Measurements from ENCODE around the gene SSR1. TPM values are rescaled to one million over a fixed set of nuclear protein-coding genes. Genes with fewer than 3 reads are reported as not detected.

SSR1 gene
- total RNA-seq, 1 experiment from 2014 or later, result 102 TPM

DNA sequence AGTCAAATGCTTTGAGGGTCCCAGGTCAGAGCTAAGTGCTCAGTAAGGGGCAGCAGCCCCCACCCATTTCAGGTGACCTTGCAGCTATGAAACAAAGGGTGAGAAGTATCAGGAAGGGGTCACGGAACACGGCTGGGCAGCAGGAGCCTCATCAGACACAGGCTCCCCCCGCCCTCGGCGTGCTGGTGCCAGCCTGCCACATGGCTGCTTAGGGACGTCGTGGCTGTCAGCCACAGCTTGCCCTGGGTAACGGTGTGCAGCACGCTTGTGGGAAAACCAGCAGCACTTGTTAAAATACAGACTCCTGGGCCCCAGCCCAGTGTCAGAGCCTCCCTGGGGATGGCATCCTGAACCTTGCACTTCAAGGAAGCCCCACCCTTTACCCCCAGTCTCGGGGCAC, 39.3 kb downstream of the SSR1 start:
- no peak overlapping the region for H3K23ac ChIP-seq (ENCODE audit: insufficient read length, low read depth, low read length)
- H3K36me3 Mint-ChIP-seq (ENCODE audit: insufficient read depth in 1 of 3, low read depth in 3 of 3), result no peaks in the 10 kb centered on the region; a peak in 1 of 7 replicates
- no CpG with 5 or more reads among the region's 10 CpGs for WGBS (ENCODE audit: extremely low coverage, insufficient read length, low lambda C conversion rate)

More for the DNA sequence above, 39.3 kb downstream of the SSR1 start:
- Mint-ChIP-seq H3K27ac (no peak overlapping the region), H3K4me3 (no peak overlapping the region), H3K27me3 (ENCODE audit: low read depth) (no peaks in the 10 kb centered on the region), H3K9me3 (no peaks in the 10 kb centered on the region; a peak in 3 of 5 replicates), H3K4me1 (peaks cover 2 to 7% of the 10 kb centered on the region in 2 experiments; a peak in 3 of 4 replicates)
- DNase-seq, result no peak
- Histone ChIP-seq H3K79me1 (ENCODE audit: insufficient read depth, low read depth, low read length, poor library complexity, severe bottlenecking) (no peaks in the 10 kb centered on the region), H3K4me1 (ENCODE audit: insufficient read depth, low read length) (no peaks in the 10 kb centered on the region), H4K91ac (ENCODE audit: insufficient read length, low read depth, low read length) (no peak overlapping the region), H2BK12ac (ENCODE audit: insufficient read length, low read depth, low read length) (no peak overlapping the region), H3K27me3 (ENCODE audit: insufficient read depth, low read length) (no peaks in the 10 kb centered on the region), H2BK15ac (ENCODE audit: low read depth, low read length) (no peak overlapping the region), H3K79me2 (ENCODE audit: insufficient read depth, low read length) (no peaks in the 10 kb centered on the region), H4K20me1 (ENCODE audit: control insufficient read depth, insufficient read depth, insufficient read length) (no peaks in the 10 kb centered on the region), H2BK120ac (ENCODE audit: low read depth, low read length, poor library complexity, severe bottlenecking) (no peak overlapping the region), H3K27ac (ENCODE audit: insufficient read length, low read depth, low read length) (no peak overlapping the region), H2BK20ac (ENCODE audit: low read depth, low read length, poor library complexity, severe bottlenecking) (no peak overlapping the region), H3K23me2 (ENCODE audit: insufficient read length, low read depth, low read length, poor library complexity, severe bottlenecking) (no peaks in the 10 kb centered on the region), H3K4ac (ENCODE audit: low read depth, low read length) (no peak overlapping the region), H3T11ph (ENCODE audit: low read length) (no peak overlapping the region), H4K8ac (replicated peaks; ENCODE audit: insufficient read length, low read depth, low read length) (no peak overlapping the region), H4K5ac (ENCODE audit: insufficient read length, low read depth, low read length) (no peak overlapping the region), H3K56ac (ENCODE audit: insufficient read length, low read depth, low read length) (no peak overlapping the region), H2BK5ac (ENCODE audit: insufficient read length, low read length) (no peak overlapping the region), H3K9ac (ENCODE audit: extremely low read depth, insufficient read length, low read length) (no peak overlapping the region), H3K14ac (ENCODE audit: insufficient read depth, low read length) (no peak overlapping the region), H3K4me2 (ENCODE audit: insufficient read depth, insufficient read length, low read length) (no peak overlapping the region), H2AFZ (ENCODE audit: low read length) (no peak overlapping the region), H2AK5ac (ENCODE audit: insufficient read length, low read length) (no peak overlapping the region), H3K18ac (ENCODE audit: insufficient read length, low read depth, low read length) (no peak overlapping the region), H3K9me3 (ENCODE audit: control insufficient read depth, low read depth, low read length) (no peaks in the 10 kb centered on the region)
- TF ChIP-seq, protein P1, sequence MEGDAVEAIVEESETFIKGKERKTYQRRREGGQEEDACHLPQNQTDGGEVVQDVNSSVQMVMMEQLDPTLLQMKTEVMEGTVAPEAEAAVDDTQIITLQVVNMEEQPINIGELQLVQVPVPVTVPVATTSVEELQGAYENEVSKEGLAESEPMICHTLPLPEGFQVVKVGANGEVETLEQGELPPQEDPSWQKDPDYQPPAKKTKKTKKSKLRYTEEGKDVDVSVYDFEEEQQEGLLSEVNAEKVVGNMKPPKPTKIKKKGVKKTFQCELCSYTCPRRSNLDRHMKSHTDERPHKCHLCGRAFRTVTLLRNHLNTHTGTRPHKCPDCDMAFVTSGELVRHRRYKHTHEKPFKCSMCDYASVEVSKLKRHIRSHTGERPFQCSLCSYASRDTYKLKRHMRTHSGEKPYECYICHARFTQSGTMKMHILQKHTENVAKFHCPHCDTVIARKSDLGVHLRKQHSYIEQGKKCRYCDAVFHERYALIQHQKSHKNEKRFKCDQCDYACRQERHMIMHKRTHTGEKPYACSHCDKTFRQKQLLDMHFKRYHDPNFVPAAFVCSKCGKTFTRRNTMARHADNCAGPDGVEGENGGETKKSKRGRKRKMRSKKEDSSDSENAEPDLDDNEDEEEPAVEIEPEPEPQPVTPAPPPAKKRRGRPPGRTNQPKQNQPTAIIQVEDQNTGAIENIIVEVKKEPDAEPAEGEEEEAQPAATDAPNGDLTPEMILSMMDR (conservative IDR thresholded peaks at IDR 0.05), result no peak

Measured in H9 (cell line).